BLaER1 treated with 17β-estradiol and CSF1 and Interleukin-3, amounts not matched to agents 10 nM and 100 nM (cell line): Measurements from ENCODE around the gene TTLL1.
A peak's percentile ranks its signal among the peaks of the same experiment; 100 is the strongest.

Experiments used
- H3K27ac ChIP-seq, 11 experiments: shearing (Covaris generic); formaldehyde crosslinking; 2 replicates each; pipeline ENCODE4 v1.8.1; 2022
- H3K27me3 ChIP-seq, 11 experiments: shearing (Covaris generic); formaldehyde crosslinking; 2 replicates each; pipeline ENCODE4 v1.8.1; 2022
- H3K36me3 ChIP-seq, 11 experiments: shearing (Covaris generic); formaldehyde crosslinking; 2 replicates each; pipeline ENCODE4 v1.8.1; 2022
- H3K4me1 ChIP-seq, 10 experiments: shearing (Covaris generic); formaldehyde crosslinking; 2 replicates each; pipeline ENCODE4 v1.8.1; 2022
- H3K4me2 ChIP-seq, 11 experiments: shearing (Covaris generic); formaldehyde crosslinking; 2 replicates each; pipeline ENCODE4 v1.8.1; 2022
- H3K4me3 ChIP-seq, 10 experiments: shearing (Covaris generic); formaldehyde crosslinking; 2 replicates each; pipeline ENCODE4 v1.8.1; 2022
- H3K9ac ChIP-seq, 11 experiments: shearing (Covaris generic); formaldehyde crosslinking; 2 replicates each; pipeline ENCODE4 v1.8.1; 2022
- H3K9me3 ChIP-seq, 11 experiments: shearing (Covaris generic); formaldehyde crosslinking; replicated peaks in 1 of 11; 2 replicates each; pipeline ENCODE4 v1.8.1; 2022
- H4K20me1 ChIP-seq, 11 experiments: shearing (Covaris generic); formaldehyde crosslinking; 2 replicates each; pipeline ENCODE4 v1.8.1; 2022
- Cebpa-rat ChIP-seq, 11 experiments: shearing (Covaris generic); IDR thresholded peaks; 2 replicates each; pipeline ENCODE4 v1.8.1; 2022

Gene TTLL1

DNA sequence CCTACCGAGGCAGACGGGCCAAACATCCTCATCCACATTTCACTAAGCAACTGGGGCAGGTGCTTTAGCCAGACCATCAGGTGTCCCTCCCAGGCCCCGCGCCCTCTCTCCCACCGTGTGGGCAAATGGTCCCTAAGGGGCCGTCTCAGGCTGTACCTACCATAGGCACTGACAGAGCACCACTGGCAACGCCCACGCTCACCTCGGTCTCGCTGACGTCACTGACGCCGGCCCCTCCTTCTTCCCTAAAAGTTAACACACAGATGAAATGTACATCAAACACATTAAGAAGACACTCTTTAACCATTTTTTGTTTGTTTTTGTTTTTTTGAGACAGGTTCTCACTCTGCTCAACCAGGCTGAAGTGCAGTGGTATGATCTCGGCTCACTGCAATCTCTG, 9.4 kb downstream of the TTLL1 start:
- no peak overlapping the region for H3K4me3 ChIP-seq
- H3K9me3 ChIP-seq = no peaks in the 10 kb centered on the region
- H3K27me3 ChIP-seq = no peaks in the 10 kb centered on the region
- peaks cover 0 to 7% (median 5%) of the 10 kb centered on the region in 11 experiments; a peak in 8 of 22 replicates for H3K36me3 ChIP-seq
- H3K4me2 ChIP-seq = no peak overlapping the region
- no peak overlapping the region for H3K27ac ChIP-seq
- no peak overlapping the region for H3K9ac ChIP-seq
- TF ChIP-seq Cebpa-rat (IDR thresholded peaks at IDR 0.05) = no peak
- peaks cover 0 to 8% (median 0%) of the 10 kb centered on the region in 10 experiments; a peak in 3 of 20 replicates for H3K4me1 ChIP-seq
- no peaks in the 10 kb centered on the region; a peak in 1 of 22 replicates for H4K20me1 ChIP-seq

DNA sequence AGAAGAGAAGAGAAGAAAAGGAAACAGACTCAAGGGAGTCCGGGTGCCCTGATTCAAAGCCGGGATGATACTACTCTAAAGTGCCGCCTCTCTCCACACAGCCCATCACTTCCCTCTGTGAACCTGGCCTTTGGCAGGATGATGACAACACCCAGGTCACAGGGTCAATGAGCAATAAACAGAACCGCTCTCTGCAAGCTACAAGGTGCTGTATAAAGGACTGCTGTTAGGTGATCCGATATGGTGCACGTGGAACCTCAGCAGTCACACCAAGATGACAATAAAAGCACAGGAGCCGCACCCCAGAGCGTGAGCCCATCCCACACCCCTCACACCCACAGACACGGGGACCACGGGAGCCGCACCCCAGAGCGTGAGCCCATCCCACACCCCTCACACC, 10.7 kb downstream of the TTLL1 start:
- Histone ChIP-seq H3K9ac (no peak overlapping the region), H3K9me3 (no peaks in the 10 kb centered on the region), H4K20me1 (no peaks in the 10 kb centered on the region; a peak in 1 of 22 replicates), H3K4me1 (peaks cover 0 to 8% (median 0%) of the 10 kb centered on the region in 10 experiments; a peak in 3 of 20 replicates), H3K27ac (no peak overlapping the region), H3K4me2 (no peak overlapping the region; a peak in 1 of 22 replicates), H3K27me3 (no peaks in the 10 kb centered on the region), H3K36me3 (peaks cover 0 to 18% (median 6%) of the 10 kb centered on the region in 11 experiments; a peak in 9 of 22 replicates), H3K4me3 (no peak overlapping the region)
- no peak for TF ChIP-seq Cebpa-rat (IDR thresholded peaks at IDR 0.05)

DNA sequence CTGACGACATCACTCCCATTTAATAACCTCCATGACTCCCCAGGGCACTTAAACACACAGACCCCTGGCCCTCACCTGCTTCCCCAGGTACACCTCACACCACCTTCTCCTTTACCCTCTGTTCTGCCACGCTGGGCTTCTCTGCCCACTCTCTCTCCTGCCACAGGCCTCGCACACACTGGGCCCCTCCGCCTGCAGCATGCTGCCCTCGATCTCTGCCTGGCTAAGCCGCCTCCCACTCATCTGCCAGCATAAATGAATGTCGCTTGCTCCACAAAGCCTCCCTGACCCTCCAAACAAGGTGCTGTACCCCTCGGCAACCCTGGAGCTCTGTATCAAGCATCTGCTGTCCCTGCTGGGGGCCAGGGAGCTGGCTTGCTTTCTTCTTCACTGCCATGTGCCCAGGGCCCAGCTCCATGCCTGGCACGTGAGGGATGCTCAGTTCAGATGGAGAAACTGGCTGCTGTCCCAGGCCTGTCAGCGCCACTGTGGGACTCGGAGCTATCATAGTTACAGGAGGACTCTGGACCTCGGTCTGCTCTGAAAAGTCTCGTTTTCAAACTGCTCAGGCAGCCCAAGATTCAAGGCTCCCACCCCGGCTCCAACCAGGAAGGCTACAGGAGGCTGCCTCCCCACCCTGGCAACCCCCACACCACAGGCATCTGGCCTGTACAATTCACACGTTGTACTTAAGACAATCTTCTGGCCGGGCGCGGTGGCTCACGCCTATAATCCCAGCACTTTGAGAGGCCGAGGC, 11.9 kb downstream of the TTLL1 start:
- Histone ChIP-seq H4K20me1 (no peaks in the 10 kb centered on the region; a peak in 1 of 22 replicates), H3K4me2 (no peak overlapping the region), H3K36me3 (peaks cover 0 to 23% (median 6%) of the 10 kb centered on the region in 11 experiments; a peak in 9 of 22 replicates), H3K4me3 (no peak overlapping the region), H3K4me1 (peaks cover 0 to 8% (median 0%) of the 10 kb centered on the region in 10 experiments; a peak in 3 of 20 replicates), H3K9me3 (no peaks in the 10 kb centered on the region), H3K9ac (no peak overlapping the region), H3K27me3 (no peaks in the 10 kb centered on the region), H3K27ac (no peak overlapping the region)
- no peak for TF ChIP-seq Cebpa-rat (IDR thresholded peaks at IDR 0.05)

DNA sequence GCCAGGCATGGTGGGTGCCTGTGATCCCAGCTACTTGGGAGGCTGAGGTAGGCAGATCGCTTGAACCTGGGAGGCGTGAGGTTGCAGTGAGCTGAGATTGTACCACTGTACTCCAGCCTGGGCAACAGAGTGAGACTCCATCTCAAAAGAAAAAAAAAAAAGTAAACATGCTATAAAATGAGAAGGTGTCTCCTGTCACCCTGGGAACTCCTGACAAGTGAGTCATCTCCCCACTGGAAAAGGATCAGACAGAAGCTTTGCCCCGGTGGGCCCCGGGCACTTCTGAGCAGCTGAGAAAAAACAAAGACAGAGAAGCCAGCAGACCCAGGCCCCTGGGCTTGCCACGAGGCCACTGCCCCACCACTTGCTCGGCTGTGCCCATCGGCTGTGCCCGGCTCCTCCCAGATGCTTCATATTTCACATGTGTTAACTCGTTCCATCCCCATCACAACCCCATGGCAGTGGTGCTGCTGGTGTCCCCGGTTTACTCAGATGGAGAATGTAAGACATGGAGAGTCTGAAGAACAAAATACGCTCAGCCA, 22.3 kb downstream of the TTLL1 start:
- no peak for TF ChIP-seq Cebpa-rat (IDR thresholded peaks at IDR 0.05)
- H3K4me3 ChIP-seq = no peak overlapping the region
- H3K9ac ChIP-seq = no peak overlapping the region
- H3K9me3 ChIP-seq = no peaks in the 10 kb centered on the region
- peaks cover 11 to 57% (median 26%) of the 10 kb centered on the region in 11 experiments for H3K36me3 ChIP-seq
- H3K4me1 ChIP-seq = peaks cover 4 to 14% (median 11%) of the 10 kb centered on the region in 10 experiments; a peak in 19 of 20 replicates
- no peaks in the 10 kb centered on the region for H3K27me3 ChIP-seq
- H4K20me1 ChIP-seq = no peaks in the 10 kb centered on the region; a peak in 1 of 22 replicates
- H3K27ac ChIP-seq = no peak overlapping the region
- H3K4me2 ChIP-seq = no peak overlapping the region

DNA sequence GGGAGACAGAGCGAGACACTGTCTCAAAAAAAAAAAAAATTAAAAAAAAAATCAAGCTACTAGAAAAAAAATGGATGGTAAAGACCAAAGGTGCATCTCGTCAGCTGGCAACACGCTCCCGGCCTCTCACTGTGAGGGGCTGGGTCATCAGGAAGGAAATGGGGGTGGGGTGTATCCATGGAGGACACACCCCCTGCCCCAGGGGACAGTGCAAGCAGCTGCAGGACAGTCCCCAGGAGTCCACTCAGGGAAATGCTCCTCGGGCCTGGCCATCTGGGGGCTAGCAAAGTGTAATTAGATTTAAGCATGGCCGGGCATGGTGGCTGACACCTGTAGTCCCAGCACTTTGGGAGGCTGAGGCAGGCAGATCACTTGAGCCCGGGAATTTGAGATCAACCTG, 23.1 kb downstream of the TTLL1 start:
- H3K9ac ChIP-seq = no peak overlapping the region

DNA sequence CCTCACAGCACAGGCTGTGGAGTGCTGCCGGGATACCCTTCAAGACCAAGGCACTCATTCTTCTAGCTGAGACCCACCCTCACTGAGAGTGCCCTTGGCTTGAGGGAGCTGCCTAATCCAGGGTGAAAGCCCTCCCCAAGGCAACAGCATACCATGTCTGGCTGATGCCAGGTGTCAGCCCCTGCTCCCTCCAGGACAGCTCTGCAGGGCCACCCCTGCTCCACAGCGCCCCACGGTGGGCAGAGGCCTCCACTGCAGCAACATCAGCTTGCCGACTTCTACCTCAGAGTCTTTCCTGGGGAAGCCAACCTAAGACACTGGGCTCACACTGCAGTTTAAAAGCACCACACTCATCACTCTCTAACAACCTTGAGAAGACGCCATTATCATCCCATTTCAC, 29.0 kb downstream of the TTLL1 start:
- no peaks in the 10 kb centered on the region for H3K4me1 ChIP-seq
- no peak for TF ChIP-seq Cebpa-rat (IDR thresholded peaks at IDR 0.05)

More for the DNA sequence above, 23.1 kb downstream of the TTLL1 start:
- H3K4me3 ChIP-seq = no peak overlapping the region
- no peaks in the 10 kb centered on the region for H3K9me3 ChIP-seq
- H3K4me2 ChIP-seq = peak overlapping the region in 10 of 11 experiments; percentile 20 to 54 (median 39); a peak in 15 of 22 replicates
- H3K36me3 ChIP-seq = peaks cover 19 to 58% (median 33%) of the 10 kb centered on the region in 11 experiments
- no peak overlapping the region for H3K27ac ChIP-seq
- H3K27me3 ChIP-seq = no peaks in the 10 kb centered on the region
- no peak for TF ChIP-seq Cebpa-rat (IDR thresholded peaks at IDR 0.05)
- H3K4me1 ChIP-seq = peaks cover 4 to 14% (median 11%) of the 10 kb centered on the region in 10 experiments; a peak in 19 of 20 replicates
- no peaks in the 10 kb centered on the region for H4K20me1 ChIP-seq

DNA sequence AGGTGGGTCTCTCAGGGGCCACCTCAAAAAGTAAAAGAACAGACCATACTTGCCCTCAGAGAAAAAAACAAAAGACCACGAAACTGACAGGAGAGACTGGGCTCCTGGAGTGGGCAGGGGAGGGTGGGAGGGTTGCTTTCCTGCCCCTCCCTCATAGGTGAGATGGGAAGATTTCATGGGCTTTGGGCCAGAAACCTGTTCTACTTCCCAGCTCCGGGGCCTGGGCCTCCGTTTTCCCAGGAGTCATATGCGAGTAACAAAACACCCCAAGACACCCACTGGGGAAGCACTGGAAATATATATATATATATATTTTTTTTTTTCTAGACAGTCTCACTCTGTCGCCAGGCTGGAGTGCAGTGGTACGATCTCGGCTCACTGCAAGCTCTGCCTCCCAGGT, 31.6 kb downstream of the TTLL1 start:
- no peaks in the 10 kb centered on the region for H3K9me3 ChIP-seq
- no peak for TF ChIP-seq Cebpa-rat (IDR thresholded peaks at IDR 0.05)
- no peaks in the 10 kb centered on the region for H4K20me1 ChIP-seq
- no peaks in the 10 kb centered on the region for H3K27me3 ChIP-seq
- H3K27ac ChIP-seq = no peak overlapping the region
- no peak overlapping the region for H3K9ac ChIP-seq
- no peak overlapping the region for H3K4me3 ChIP-seq
- no peak overlapping the region for H3K4me2 ChIP-seq
- H3K4me1 ChIP-seq = no peaks in the 10 kb centered on the region
- H3K36me3 ChIP-seq = peaks cover 8 to 60% (median 31%) of the 10 kb centered on the region in 11 experiments; a peak in 19 of 22 replicates

More for the DNA sequence above, 29.0 kb downstream of the TTLL1 start:
- Histone ChIP-seq H3K36me3 (peaks cover 19 to 76% (median 43%) of the 10 kb centered on the region in 11 experiments), H3K4me2 (no peak overlapping the region), H3K27me3 (no peaks in the 10 kb centered on the region), H3K4me3 (no peak overlapping the region), H4K20me1 (no peaks in the 10 kb centered on the region), H3K27ac (no peak overlapping the region), H3K9me3 (no peaks in the 10 kb centered on the region), H3K9ac (no peak overlapping the region)

DNA sequence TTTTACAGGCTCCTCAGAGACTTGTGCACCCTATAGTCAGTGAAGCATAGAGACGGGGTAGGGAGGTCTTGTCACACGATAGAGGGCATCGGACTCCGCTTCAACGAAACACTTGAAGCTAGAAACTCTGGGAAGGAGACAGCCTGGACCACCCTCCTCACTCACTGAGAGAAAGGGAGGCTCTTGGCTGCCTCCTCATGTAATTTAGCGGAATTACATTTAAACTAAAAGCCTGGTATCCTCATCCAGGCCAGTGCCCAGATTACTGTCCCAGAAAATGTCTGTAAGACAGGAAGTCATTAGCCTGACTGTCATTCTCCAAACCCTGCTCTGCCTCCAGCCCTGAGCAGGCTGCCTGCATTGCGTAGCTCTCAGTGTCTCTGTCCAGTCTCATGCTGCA, 36.0 kb downstream of the TTLL1 start:
- Histone ChIP-seq H3K36me3 (peaks cover 0 to 32% (median 7%) of the 10 kb centered on the region in 11 experiments; a peak in 8 of 22 replicates), H3K27me3 (no peaks in the 10 kb centered on the region), H3K9me3 (no peaks in the 10 kb centered on the region), H4K20me1 (no peaks in the 10 kb centered on the region), H3K27ac (no peak overlapping the region), H3K4me3 (no peak overlapping the region), H3K4me2 (no peak overlapping the region), H3K4me1 (no peaks in the 10 kb centered on the region), H3K9ac (no peak overlapping the region)
- no peak for TF ChIP-seq Cebpa-rat (IDR thresholded peaks at IDR 0.05)

DNA sequence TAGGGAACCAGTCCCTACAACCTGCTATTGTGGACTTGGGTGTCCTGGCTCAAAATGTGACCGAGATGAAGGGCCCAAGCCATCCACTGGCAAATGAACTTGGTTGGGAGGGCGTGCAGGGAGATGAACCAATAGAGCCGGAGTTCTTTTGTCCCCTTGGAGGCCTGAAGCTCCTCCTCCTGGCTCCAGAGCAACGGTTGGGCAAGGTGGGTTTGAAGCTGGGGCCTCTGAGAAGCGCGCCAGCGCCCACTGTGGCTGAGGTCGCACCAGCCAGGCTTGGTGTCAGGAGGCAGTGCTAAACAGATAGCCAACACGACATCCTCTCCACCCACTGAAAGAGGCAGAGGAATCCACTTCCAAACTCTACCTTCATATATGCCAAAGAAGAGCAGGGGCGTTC, 38.2 kb downstream of the TTLL1 start:
- H3K4me1 ChIP-seq = no peaks in the 10 kb centered on the region
- H4K20me1 ChIP-seq = no peaks in the 10 kb centered on the region
- H3K27me3 ChIP-seq = no peaks in the 10 kb centered on the region
- no peak for TF ChIP-seq Cebpa-rat (IDR thresholded peaks at IDR 0.05)
- H3K4me2 ChIP-seq = no peak overlapping the region
- no peaks in the 10 kb centered on the region for H3K9me3 ChIP-seq
- peaks cover 0 to 27% (median 8%) of the 10 kb centered on the region in 11 experiments; a peak in 7 of 22 replicates for H3K36me3 ChIP-seq
- no peak overlapping the region for H3K9ac ChIP-seq
- H3K4me3 ChIP-seq = no peak overlapping the region
- H3K27ac ChIP-seq = no peak overlapping the region
